HL-60 (cell line): ENCODE data around the gene LDHAL6A.

ENCODE experiments used
- DNase-seq, 2 experiments: peaks; one replicate each; pipeline ENCODE4 v3.0.0-alpha.2; 2010 to 2020; ENCODE audit warnings: low read depth in 1 of 2, low spot score in 1 of 2
- H3K27ac ChIP-seq: fragments of 250-450 bp; sonication (Bioruptor Pico); replicated peaks from 2 replicates; pipeline ENCODE4 v1.5.1; 2020; ENCODE audit warnings: mild to moderate bottlenecking, moderate library complexity
- H3K27me3 ChIP-seq: fragments of 250-450 bp; sonication (Bioruptor Pico); 2 replicates; pipeline ENCODE4 v1.5.1; 2021; ENCODE audit warnings: mild to moderate bottlenecking, moderate library complexity; ENCODE audit not compliant: insufficient read depth, poor library complexity, severe bottlenecking
- H3K4me3 ChIP-seq: replicated peaks from 2 replicates; pipeline ENCODE4 v1.5.1; 2011; ENCODE audit warnings: mild to moderate bottlenecking, control low read depth, low read length; ENCODE audit not compliant: insufficient read depth
- GABPA ChIP-seq: IDR thresholded peaks from 2 replicates; pipeline ENCODE4 v1.6.1; 2012; ENCODE audit warnings: low read depth
- POLR2AphosphoS5 ChIP-seq: IDR thresholded peaks from 2 replicates; pipeline ENCODE4 v1.6.1; 2012; ENCODE audit warnings: low read depth
- REST ChIP-seq: IDR thresholded peaks from 2 replicates; pipeline ENCODE4 v1.6.1; 2012; ENCODE audit warnings: low read depth; ENCODE audit not compliant: insufficient replicate concordance
- SPI1 ChIP-seq: IDR thresholded peaks from 2 replicates; pipeline ENCODE4 v1.6.1; 2012; ENCODE audit warnings: low read depth, mild to moderate bottlenecking, borderline replicate concordance
- TF ChIP-seq, protein P1 (sequence below): IDR thresholded peaks from one replicate; pipeline ENCODE4 v1.5.1; 2011; ENCODE audit warnings: low read length, control low read depth, inconsistent platforms; ENCODE audit not compliant: insufficient read depth

LDHAL6A gene

DNA sequence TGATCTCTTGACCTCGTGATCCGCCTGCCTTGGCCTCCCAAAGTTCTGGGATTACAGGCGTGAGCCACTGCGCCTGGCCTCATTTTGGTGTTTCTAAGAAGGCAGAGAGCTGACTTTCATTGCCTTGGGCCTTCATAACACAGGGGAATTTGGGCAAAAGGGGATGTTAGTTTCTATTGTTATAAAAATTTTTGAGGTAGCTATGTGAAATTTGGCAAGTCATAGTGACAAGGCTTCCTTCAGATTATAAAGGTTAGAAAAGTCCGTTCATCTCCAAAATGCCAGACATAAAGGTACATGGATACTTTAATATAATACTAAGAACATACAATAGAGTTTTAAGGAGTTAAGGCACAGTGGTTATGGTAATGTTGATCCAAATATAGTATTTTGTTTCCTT is 26.3 kb upstream of the LDHAL6A start:
- no peak for DNase-seq
- no peaks in the 10 kb centered on the region for H3K27me3 ChIP-seq
- TF ChIP-seq REST: no peak
- no peak for TF ChIP-seq GABPA
- TF ChIP-seq POLR2AphosphoS5: no peak
- TF ChIP-seq, protein P1, sequence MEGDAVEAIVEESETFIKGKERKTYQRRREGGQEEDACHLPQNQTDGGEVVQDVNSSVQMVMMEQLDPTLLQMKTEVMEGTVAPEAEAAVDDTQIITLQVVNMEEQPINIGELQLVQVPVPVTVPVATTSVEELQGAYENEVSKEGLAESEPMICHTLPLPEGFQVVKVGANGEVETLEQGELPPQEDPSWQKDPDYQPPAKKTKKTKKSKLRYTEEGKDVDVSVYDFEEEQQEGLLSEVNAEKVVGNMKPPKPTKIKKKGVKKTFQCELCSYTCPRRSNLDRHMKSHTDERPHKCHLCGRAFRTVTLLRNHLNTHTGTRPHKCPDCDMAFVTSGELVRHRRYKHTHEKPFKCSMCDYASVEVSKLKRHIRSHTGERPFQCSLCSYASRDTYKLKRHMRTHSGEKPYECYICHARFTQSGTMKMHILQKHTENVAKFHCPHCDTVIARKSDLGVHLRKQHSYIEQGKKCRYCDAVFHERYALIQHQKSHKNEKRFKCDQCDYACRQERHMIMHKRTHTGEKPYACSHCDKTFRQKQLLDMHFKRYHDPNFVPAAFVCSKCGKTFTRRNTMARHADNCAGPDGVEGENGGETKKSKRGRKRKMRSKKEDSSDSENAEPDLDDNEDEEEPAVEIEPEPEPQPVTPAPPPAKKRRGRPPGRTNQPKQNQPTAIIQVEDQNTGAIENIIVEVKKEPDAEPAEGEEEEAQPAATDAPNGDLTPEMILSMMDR: no peak
- TF ChIP-seq SPI1: no peak
- no peak overlapping the region for H3K27ac ChIP-seq
- no peak overlapping the region for H3K4me3 ChIP-seq

DNA sequence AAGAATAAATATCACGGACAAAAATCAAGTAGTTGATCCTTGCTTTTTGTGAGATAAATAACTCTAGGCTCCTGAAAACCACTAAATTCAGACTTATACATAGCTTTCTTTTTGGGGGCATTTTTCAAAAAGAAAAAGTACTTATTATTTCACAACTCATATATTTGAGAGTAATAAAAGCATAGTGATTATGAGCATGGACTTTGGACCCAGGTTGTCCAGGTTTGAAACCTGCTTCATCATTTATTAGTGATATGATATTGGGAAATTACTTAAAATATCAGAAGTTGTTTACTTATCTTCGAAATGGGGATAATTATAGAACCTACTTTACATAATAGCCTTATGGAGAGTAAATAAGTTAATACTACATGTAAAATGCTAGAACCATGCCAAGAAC is 17.0 kb upstream of the LDHAL6A start:
- no peak for DNase-seq
- Histone ChIP-seq H3K27ac (no peak overlapping the region), H3K4me3 (no peak overlapping the region), H3K27me3 (no peaks in the 10 kb centered on the region)
- TF ChIP-seq REST (no peak), POLR2AphosphoS5 (no peak), SPI1 (no peak), GABPA (no peak)
- TF ChIP-seq, protein P1: no peak

GRCh38 chr11:18449251-18449650 is 6.4 kb upstream of the LDHAL6A start:
- H3K4me3 ChIP-seq: no peak overlapping the region
- H3K27me3 ChIP-seq: no peaks in the 10 kb centered on the region
- no peak overlapping the region for H3K27ac ChIP-seq
- TF ChIP-seq POLR2AphosphoS5 (no peak), REST (no peak), SPI1 (peak; percentile 32; the same call in 1 of the 2 replicates), GABPA (no peak)
- TF ChIP-seq, protein P1: no peak
- DNase-seq: no peak
